NB4 (cell line): ENCODE results near the gene CABP7.

Experiments
- DNase-seq: peaks from one replicate; pipeline ENCODE4 v3.0.0; 2010; ENCODE audit warnings: low read depth
- H3K4me3 ChIP-seq: one replicate; pipeline ENCODE4 v1.5.1; 2011; ENCODE audit warnings: mild to moderate bottlenecking, low read depth, low read length, moderate library complexity
- MYC ChIP-seq: IDR thresholded peaks from 2 replicates; pipeline ENCODE4 v1.6.1; 2011; ENCODE audit warnings: low read depth, low read length
- POLR2A ChIP-seq: IDR thresholded peaks from 2 replicates; pipeline ENCODE4 v1.6.1; 2011; ENCODE audit warnings: mild to moderate bottlenecking; ENCODE audit not compliant: insufficient read length; ENCODE audit errors: extremely low read depth
- TF ChIP-seq, protein P1 (sequence below): IDR thresholded peaks from 2 replicates; pipeline ENCODE4 v1.6.1; 2011; ENCODE audit warnings: low read depth, low read length
- TF ChIP-seq, protein P2 (sequence below): IDR thresholded peaks from one replicate; pipeline ENCODE4 v1.5.1; 2012; ENCODE audit warnings: low read depth, low read length

Gene CABP7

DNA sequence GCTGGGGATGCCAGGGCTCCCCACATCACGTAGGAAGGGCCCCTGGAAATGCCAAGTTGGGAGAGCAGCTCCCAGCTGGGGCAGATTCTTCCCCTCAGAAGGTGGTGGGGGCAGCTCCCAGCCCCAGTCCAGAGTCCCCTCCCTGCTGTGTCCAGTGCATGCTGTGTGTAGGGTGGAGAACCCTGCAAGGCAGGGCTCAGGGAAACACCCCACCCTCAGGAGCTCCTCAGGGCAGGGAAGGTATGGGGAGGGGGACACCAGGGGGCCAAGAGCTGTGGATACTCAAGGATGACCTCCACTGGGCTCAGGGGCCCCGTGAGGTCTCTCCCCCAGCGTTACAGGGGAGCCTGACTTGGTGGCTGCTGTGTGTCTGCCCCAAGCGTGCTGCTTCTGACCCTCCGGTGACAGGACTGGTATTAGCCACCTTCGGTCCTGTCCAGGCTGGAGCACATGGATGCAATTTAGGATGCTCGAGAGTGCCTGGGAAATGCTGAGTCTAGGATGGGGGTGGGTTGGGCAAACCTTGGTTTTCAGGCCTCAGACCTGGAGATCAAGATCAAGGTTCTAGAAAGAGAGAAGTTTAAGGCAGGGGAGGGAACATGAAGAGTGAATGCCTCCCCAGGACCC, 16.1 kb upstream of the CABP7 start:
- H3K4me3 ChIP-seq: no peak overlapping the region
- TF ChIP-seq, protein P1, sequence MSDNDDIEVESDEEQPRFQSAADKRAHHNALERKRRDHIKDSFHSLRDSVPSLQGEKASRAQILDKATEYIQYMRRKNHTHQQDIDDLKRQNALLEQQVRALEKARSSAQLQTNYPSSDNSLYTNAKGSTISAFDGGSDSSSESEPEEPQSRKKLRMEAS: no peak
- TF ChIP-seq, protein P2, sequence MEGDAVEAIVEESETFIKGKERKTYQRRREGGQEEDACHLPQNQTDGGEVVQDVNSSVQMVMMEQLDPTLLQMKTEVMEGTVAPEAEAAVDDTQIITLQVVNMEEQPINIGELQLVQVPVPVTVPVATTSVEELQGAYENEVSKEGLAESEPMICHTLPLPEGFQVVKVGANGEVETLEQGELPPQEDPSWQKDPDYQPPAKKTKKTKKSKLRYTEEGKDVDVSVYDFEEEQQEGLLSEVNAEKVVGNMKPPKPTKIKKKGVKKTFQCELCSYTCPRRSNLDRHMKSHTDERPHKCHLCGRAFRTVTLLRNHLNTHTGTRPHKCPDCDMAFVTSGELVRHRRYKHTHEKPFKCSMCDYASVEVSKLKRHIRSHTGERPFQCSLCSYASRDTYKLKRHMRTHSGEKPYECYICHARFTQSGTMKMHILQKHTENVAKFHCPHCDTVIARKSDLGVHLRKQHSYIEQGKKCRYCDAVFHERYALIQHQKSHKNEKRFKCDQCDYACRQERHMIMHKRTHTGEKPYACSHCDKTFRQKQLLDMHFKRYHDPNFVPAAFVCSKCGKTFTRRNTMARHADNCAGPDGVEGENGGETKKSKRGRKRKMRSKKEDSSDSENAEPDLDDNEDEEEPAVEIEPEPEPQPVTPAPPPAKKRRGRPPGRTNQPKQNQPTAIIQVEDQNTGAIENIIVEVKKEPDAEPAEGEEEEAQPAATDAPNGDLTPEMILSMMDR: no peak
- TF ChIP-seq MYC (no peak), POLR2A (no peak)
- no peak for DNase-seq

DNA sequence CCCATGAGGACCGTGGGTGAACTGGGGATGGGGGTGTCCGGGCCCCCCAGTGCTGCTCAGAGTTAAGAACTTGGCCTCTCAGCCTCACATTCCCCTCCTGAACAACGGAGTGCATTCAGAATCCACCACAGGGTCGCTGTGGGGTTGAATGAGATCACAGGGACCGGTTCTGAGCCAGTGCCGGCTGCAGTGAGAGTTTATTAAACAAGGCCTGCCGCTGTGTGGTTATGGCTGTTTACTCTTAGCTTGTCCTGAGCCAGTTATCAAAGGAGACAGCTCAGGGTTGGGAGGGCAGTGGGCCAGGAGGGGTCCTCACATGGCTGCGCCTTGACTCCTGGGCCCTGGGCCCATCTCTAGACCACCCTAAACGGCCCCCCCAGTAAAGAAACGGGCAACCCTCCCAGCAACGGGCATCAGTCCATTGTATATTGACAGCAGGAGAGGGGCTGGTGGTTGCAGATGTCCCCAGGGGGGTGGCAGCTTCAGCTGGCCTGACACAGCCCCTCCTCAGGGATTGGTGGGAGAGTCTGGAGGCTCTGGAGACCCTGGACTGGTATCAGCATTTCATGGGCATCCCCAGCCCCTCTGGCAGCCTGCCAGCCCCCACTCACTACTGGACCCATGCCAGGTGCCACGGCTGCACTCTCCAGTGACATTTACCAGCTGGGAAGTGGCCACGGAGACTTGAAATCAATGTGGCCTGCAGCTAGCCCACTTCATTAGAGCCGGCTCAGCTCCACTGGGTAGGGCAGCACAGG, 15.1 kb upstream of the CABP7 start:
- TF ChIP-seq, protein P1: no peak
- TF ChIP-seq, protein P2: no peak
- TF ChIP-seq MYC (no peak), POLR2A (no peak)
- DNase-seq: no peak
- H3K4me3 ChIP-seq: no peak overlapping the region

DNA sequence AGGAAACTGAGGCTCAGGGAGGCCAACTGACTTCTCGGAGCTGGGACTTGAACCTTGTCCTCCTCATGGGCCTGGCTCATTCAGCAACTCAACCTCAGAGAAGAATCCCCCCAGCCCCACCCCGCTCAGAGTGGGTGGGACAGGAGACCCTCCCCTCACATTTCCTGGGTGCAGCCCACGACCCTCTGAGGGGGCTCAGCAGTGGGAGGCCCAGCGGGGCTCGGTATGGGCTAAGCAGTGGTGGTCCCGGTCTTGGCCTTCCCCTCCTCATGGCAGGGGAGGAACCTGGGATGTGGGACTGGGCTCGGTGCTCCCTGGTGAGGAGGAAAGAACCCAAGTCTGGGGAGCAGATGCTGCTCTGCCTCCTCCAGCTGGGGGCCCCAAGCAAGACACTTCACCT, 14.2 kb upstream of the CABP7 start:
- H3K4me3 ChIP-seq: no peak overlapping the region
- DNase-seq: no peak
- TF ChIP-seq MYC (no peak), POLR2A (no peak)
- TF ChIP-seq, protein P2: no peak
- TF ChIP-seq, protein P1: no peak

DNA sequence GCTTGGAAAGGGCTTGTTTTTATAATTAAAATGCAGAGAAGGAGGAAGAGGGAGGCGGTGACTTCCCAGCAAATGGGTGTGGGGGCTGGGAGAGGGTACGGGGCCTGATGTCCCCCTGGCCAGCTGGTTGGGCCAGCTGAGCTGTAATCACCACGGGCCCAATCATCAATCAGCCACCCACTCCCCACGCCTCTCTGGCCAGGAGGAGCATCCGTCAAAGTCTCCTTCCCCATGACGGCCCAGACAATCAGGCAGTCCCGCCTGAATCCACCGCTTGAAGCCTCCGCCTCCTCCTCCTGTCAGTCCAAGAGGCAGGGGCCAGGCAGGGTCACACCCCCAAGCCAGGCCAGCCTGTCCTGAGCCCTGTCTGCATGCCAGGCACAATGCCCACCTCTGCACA, 13.3 kb upstream of the CABP7 start:
- no peak for DNase-seq
- TF ChIP-seq MYC (no peak), POLR2A (no peak)
- TF ChIP-seq, protein P2: no peak
- TF ChIP-seq, protein P1: no peak
- no peak overlapping the region for H3K4me3 ChIP-seq

DNA sequence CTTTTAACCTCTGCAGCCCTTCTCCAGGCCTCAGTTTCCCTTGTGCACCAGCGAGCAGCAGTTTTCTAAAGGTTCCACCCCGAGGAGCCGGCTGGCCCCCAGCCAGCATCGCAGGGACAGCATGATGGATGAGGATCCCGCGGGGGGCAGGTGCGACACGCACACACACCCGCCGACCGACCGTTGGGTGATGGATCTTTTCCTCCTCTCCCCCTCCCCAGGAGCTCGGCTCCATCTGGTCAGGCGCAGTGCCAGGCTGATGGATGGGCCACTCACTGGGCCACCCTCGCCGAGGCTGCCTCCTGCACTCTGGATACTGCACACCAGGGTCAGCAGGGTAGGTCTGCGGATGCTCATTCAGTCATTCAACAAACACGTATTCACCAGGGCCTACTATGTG, 12.8 kb upstream of the CABP7 start:
- TF ChIP-seq, protein P2: no peak
- TF ChIP-seq POLR2A (no peak), MYC (no peak)
- TF ChIP-seq, protein P1: no peak
- no peak overlapping the region for H3K4me3 ChIP-seq
- DNase-seq: no peak
